Cardiac muscle cell (in vitro differentiated cells and primary cell): ENCODE measurements around the gene BMERB1. TPM values are rescaled to one million over a fixed set of nuclear protein-coding genes. Genes with fewer than 3 reads are reported as not detected.

Experiments used
- DNase-seq, 2 donors: peaks; one replicate each; pipeline versions ENCODE4 v3.0.0 to v3.0.0-alpha.2; 2010 to 2017; ENCODE audit warnings: low read depth in 1 of 2, low spot score in 1 of 2
- H3K27ac ChIP-seq: fragments of 200-600 bp; sonication (generic); 2 replicates; pipeline ENCODE4 v1.5.1; 2016
- H3K27me3 ChIP-seq: fragments of 200-600 bp; sonication (generic); 2 replicates; pipeline ENCODE4 v1.6.0; 2016; ENCODE audit warnings: control low read depth
- H3K36me3 ChIP-seq: fragments of 200-600 bp; sonication (generic); 2 replicates; pipeline ENCODE4 v1.5.1; 2016; ENCODE audit warnings: control low read depth
- H3K4me1 ChIP-seq: fragments of 200-600 bp; sonication (generic); 2 replicates; pipeline ENCODE4 v1.8.1; 2017; ENCODE audit warnings: low read depth, mild to moderate bottlenecking, mixed run types
- H3K4me3 ChIP-seq: fragments of 200-600 bp; sonication (generic); 2 replicates; pipeline ENCODE4 v1.5.1; 2016; ENCODE audit warnings: mild to moderate bottlenecking
- H3K9me3 ChIP-seq: fragments of 200-600 bp; sonication (generic); 2 replicates; pipeline ENCODE4 v1.5.1; 2017; ENCODE audit warnings: low read depth, mild to moderate bottlenecking, control low read depth
- polyA plus RNA-seq: library from polyadenylated mRNA; unstranded; fragments of >200 nt; fragmentation: Nextera tagmentation; extraction: Ambion mirVana; gene quantifications from 2 replicates; pipeline ENCODE4 v1.2.1, GENCODE V29; 2016
- total RNA-seq: library from RNA; depleted of rRNA; stranded (reverse); fragments of >200 nt; gene quantifications from 2 replicates; pipeline ENCODE4 v1.2.3, GENCODE V29; 2016
- TF ChIP-seq, protein P1 (sequence below): IDR thresholded peaks from 2 replicates; pipeline ENCODE4 v1.5.1; 2012; ENCODE audit warnings: low read depth, mild to moderate bottlenecking, low read length

The BMERB1 gene
- total and polyA plus RNA-seq, 2 experiments from 2014 or later = 15.2 to 22.1 TPM

DNA sequence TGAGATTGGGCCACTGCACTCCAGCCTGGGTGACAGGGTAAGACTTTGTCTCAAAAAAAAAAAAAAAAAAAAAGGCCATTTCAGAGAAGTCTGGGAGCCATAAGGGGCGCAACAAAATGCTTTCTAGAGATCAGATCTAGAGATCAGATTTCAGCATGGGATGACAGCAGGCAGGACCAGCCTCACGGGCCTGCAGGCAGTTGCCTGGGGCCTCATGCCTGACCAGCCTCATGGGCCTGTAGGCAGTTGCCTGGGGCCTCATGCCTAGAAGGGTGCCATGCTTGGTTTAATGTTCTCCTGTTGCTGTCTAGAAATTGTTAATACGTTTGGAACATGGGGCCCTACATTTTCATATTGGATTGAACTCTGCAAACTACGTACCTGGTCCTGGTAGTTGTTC lies 149.1 kb downstream of the BMERB1 start:
- no peaks in the 10 kb centered on the region for H3K36me3 ChIP-seq
- no peak for DNase-seq
- H3K9me3 ChIP-seq = no peaks in the 10 kb centered on the region
- TF ChIP-seq, protein P1, sequence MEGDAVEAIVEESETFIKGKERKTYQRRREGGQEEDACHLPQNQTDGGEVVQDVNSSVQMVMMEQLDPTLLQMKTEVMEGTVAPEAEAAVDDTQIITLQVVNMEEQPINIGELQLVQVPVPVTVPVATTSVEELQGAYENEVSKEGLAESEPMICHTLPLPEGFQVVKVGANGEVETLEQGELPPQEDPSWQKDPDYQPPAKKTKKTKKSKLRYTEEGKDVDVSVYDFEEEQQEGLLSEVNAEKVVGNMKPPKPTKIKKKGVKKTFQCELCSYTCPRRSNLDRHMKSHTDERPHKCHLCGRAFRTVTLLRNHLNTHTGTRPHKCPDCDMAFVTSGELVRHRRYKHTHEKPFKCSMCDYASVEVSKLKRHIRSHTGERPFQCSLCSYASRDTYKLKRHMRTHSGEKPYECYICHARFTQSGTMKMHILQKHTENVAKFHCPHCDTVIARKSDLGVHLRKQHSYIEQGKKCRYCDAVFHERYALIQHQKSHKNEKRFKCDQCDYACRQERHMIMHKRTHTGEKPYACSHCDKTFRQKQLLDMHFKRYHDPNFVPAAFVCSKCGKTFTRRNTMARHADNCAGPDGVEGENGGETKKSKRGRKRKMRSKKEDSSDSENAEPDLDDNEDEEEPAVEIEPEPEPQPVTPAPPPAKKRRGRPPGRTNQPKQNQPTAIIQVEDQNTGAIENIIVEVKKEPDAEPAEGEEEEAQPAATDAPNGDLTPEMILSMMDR = no peak
- no peak overlapping the region for H3K4me3 ChIP-seq
- H3K27ac ChIP-seq = no peak overlapping the region
- no peaks in the 10 kb centered on the region for H3K27me3 ChIP-seq
- no peaks in the 10 kb centered on the region for H3K4me1 ChIP-seq

DNA sequence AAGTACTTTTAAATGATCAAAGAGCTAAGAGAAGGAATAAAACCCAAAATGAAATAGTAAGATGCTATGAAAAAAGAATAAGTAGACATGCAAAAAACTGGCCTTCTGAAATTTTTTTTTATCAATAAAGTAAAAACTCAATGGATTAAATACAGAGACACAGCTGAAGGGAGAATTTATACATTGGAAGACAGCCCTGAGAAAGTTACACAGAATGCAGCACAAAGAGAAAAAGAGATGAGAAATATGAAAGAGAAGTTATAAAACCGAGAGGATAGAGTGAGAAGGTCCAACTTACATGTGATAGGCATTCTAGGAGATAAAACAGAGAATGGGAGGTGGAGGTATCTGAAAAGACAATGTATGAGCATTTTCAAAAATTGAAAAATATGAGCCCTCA lies 151.6 kb downstream of the BMERB1 start:
- TF ChIP-seq, protein P1 = no peak
- no peak for DNase-seq
- Histone ChIP-seq H3K4me1 (no peaks in the 10 kb centered on the region), H3K4me3 (no peak overlapping the region), H3K36me3 (no peaks in the 10 kb centered on the region), H3K9me3 (no peaks in the 10 kb centered on the region), H3K27ac (no peak overlapping the region), H3K27me3 (no peaks in the 10 kb centered on the region)

DNA sequence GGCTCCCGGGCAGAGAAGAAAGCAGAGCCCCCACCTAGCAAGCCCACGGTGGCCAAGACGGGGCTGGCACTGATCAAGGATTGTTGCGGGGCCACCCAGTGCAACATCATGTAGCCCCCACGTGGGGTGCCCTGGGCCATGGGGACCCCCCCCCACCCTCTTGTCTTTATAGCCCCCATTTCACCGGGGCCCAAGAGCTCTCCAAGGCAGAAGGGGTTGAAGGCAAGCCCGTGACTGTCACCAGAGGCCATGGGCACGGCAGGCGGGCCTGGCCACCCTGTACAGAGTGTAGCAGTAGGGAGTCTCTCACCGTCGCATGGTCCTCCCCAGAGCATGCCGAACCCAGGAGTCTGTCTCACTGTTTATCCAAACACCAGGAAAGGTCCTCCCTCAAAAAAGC lies 152.3 kb downstream of the BMERB1 start:
- H3K4me3 ChIP-seq = no peak overlapping the region
- DNase-seq = no peak
- no peaks in the 10 kb centered on the region for H3K36me3 ChIP-seq
- H3K4me1 ChIP-seq = no peaks in the 10 kb centered on the region
- TF ChIP-seq, protein P1 = no peak
- no peaks in the 10 kb centered on the region for H3K27me3 ChIP-seq
- H3K27ac ChIP-seq = no peak overlapping the region
- H3K9me3 ChIP-seq = no peaks in the 10 kb centered on the region

DNA sequence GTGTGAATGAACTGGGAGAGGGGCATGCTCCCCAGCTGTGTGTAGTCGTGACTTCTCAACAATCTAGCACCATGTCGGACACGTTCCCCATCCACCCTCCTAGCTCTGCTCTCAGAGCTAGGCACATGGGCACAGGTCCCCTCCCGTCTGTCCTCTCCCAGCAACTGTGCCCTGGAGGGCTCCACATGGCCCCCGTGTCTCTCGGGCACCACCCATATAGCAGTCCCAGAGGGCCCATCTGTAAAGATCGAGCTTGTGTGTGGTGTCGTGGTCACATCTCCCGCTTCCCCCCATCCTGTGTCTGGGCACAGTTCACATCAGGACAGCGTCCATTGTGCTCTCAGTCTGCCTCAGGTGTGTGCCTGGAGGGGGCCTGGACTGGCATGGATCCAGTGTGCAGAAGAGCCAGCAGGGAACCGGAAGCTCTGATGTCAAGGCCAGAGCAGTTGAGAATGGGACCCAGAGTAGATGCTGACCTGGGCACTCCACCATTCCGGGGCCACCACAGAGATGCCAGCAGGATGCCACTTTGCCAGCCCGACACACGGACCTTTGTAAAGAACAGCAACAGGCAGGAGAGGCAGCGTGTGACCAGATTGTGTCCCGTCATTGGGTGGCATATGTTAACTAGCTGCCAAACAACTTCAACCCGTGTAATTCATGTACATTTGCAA lies 152.9 kb downstream of the BMERB1 start:
- H3K27ac ChIP-seq = no peak overlapping the region

DNA sequence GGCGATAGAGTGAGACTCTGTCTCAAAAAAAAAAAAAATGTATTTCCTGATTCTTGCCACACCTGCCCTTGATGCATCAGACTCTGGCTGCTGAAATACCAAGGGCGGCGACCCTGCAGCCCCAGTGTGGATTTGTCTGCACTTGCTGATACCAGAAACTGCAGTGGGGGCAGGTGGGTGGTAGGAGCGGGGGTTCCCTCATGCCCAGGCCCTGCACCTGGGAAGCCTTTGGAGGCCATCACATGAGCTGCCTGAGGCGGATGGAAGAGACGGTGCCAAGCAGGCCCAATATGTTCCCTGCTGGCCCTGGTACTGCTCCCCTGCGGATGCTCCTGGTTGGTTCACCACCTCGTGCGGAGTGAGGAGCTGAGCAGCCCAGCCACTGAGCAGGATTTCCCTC lies 157.9 kb downstream of the BMERB1 start:
- DNase-seq = no peak
- no peaks in the 10 kb centered on the region for H3K27me3 ChIP-seq
- TF ChIP-seq, protein P1 = no peak
- H3K4me1 ChIP-seq = no peaks in the 10 kb centered on the region
- H3K27ac ChIP-seq = no peak overlapping the region
- H3K9me3 ChIP-seq = no peaks in the 10 kb centered on the region
- H3K4me3 ChIP-seq = no peak overlapping the region
- H3K36me3 ChIP-seq = peaks cover 13% of the 10 kb centered on the region

More for the DNA sequence above, 152.9 kb downstream of the BMERB1 start:
- Histone ChIP-seq H3K9me3 (no peaks in the 10 kb centered on the region), H3K36me3 (no peaks in the 10 kb centered on the region), H3K4me1 (no peaks in the 10 kb centered on the region), H3K27me3 (no peaks in the 10 kb centered on the region), H3K4me3 (no peak overlapping the region)
- DNase-seq = no peak
- TF ChIP-seq, protein P1 = no peak

DNA sequence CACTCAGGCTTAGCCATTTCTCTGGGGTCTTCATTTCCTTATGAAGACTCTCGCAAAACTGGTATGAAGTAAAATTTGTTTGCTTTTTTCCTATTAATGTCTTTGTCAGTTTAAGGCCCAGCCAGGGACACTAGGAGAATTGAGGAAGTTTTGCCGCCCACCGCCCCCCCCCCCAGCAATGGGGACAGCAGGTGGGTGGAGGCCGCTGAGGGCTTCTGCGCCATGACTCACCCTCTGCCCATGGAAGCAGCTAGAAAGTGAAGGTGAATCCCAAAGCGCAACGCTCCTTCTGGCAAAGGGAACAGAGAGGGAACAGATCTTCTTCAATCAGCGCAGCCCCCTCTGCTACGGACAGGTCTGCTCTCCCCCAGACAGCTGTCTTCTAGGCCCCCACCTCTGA lies 158.8 kb downstream of the BMERB1 start:
- no peak for DNase-seq
- H3K4me1 ChIP-seq = no peaks in the 10 kb centered on the region
- H3K36me3 ChIP-seq = peaks cover 17% of the 10 kb centered on the region
- no peaks in the 10 kb centered on the region for H3K27me3 ChIP-seq
- TF ChIP-seq, protein P1 = no peak
- H3K9me3 ChIP-seq = no peaks in the 10 kb centered on the region
- no peak overlapping the region for H3K27ac ChIP-seq
- no peak overlapping the region for H3K4me3 ChIP-seq
